ENCODE results near the gene REG1B. TPM values are rescaled to one million over a fixed set of nuclear protein-coding genes. Genes with fewer than 3 reads are reported as not detected.

REG1B gene
- total and polyA plus RNA-seq, 2 of the 4 experiments (the other 2 are of a cell fraction), result not detected

GRCh38 chr2:79122676-79123075 lies 34.9 kb upstream of the REG1B start:
- Histone ChIP-seq H3K4ac (ENCODE audit: low read depth, low read length) (no peak overlapping the region), H2AK9ac (replicated peaks; ENCODE audit: low read depth, low read length, poor library complexity) (no peak overlapping the region), H3K4me3 (ENCODE audit: insufficient read depth, low read depth, low read length) (no peak overlapping the region), H2BK15ac (ENCODE audit: low read depth, low read length) (no peak overlapping the region), H4K20me1 (ENCODE audit: insufficient read depth, low read length) (no peaks in the 10 kb centered on the region), H4K91ac (ENCODE audit: insufficient read depth, low read depth, low read length) (no peak overlapping the region), H3K56ac (ENCODE audit: extremely low read depth, insufficient read depth, low read length) (no peak overlapping the region), H3K18ac (ENCODE audit: low read depth, low read length) (no peak overlapping the region), H2BK120ac (ENCODE audit: low read depth, low read length) (no peak overlapping the region), H2BK5ac (ENCODE audit: low read depth, low read length, poor library complexity, severe bottlenecking) (no peak overlapping the region), H2AK5ac (ENCODE audit: low read depth, low read length) (no peak overlapping the region), H3K23ac (ENCODE audit: low read depth, low read length) (no peak overlapping the region), H3K9ac (ENCODE audit: low read depth, low read length) (no peak overlapping the region), H3K27ac (ENCODE audit: insufficient read depth, low read length) (no peak overlapping the region), H4K8ac (ENCODE audit: low read depth in 2 of 2, low read length in 2 of 2) (no peak overlapping the region), H4K5ac (ENCODE audit: low read depth, low read length) (no peak overlapping the region), H3K79me1 (ENCODE audit: low read depth in 1 of 2, low read length in 2 of 2) (no peaks in the 10 kb centered on the region), H3K9me1 (ENCODE audit: insufficient read depth, low read length) (no peaks in the 10 kb centered on the region), H3K27me3 (ENCODE audit: control insufficient read depth, insufficient read depth, low read length) (no peaks in the 10 kb centered on the region), H2AFZ (replicated peaks; ENCODE audit: low read length, poor library complexity) (no peak overlapping the region), H3K4me2 (ENCODE audit: low read depth, low read length) (no peak overlapping the region), H3K9me3 (ENCODE audit: control insufficient read depth, insufficient read depth, low read length) (peaks cover 7% of the 10 kb centered on the region), H2BK20ac (ENCODE audit: low read depth, low read length) (no peak overlapping the region), H3K4me1 (ENCODE audit: control insufficient read depth, insufficient read depth, low read length) (no peaks in the 10 kb centered on the region), H3K14ac (replicated peaks; ENCODE audit: low read depth, low read length) (no peak overlapping the region), H3K36me3 (ENCODE audit: control insufficient read depth, insufficient read depth, low read length) (no peaks in the 10 kb centered on the region)
- POLR2A ChIA-PET (ENCODE audit: unreplicated experiment), result no interaction called here
- ATAC-seq (ENCODE audit: low read depth) (no peak), DNase-seq (no peak)
- dilution Hi-C loops (cut with HindIII; ENCODE audit: low sequenced_read_pairs, unreplicated experiment) (no loop called here), intact Hi-C loops (cut with micrococcal nuclease) (no loop called here), in situ Hi-C loops (cut with MboI; ENCODE audit: low sequenced_read_pairs) (no loop called here)
- no TSS peak for BruUV-seq (replicated peaks)
- TF ChIP-seq CEBPB (IDR thresholded peaks at IDR 0.05; ENCODE audit: low read depth, low read length) (no peak), MAZ (IDR thresholded peaks at IDR 0.05; ENCODE audit: borderline replicate concordance, low read depth, low read length) (no peak), NFE2L2 (IDR thresholded peaks at IDR 0.05; ENCODE audit: low read depth, low read length) (no peak), CTCF (conservative IDR thresholded peaks at IDR 0.05; ENCODE audit: low read depth, low read length) (no peak), CHD1 (IDR thresholded peaks at IDR 0.05; ENCODE audit: low read depth, low read length) (no peak), SMC3 (IDR thresholded peaks at IDR 0.05; ENCODE audit: low read depth, low read length) (no peak)
- 44% methylated on average over 2 of the region's 2 CpGs; no CpG with 5 or more reads in 1 of the 2 experiments for WGBS, 2 experiments (ENCODE audit: extremely low coverage in 2 of 2, insufficient read length in 1 of 2)
- CTCF ChIA-PET, result no interaction called here
